ENCODE results near the gene MINDY4. TPM values are rescaled to one million over a fixed set of nuclear protein-coding genes. Genes with fewer than 3 reads are reported as not detected.
A peak's percentile ranks its signal among the peaks of the same experiment; 100 is the strongest.

MINDY4 gene
- total RNA-seq, 1 donor from 2014 or later, result 0.40 TPM

DNA sequence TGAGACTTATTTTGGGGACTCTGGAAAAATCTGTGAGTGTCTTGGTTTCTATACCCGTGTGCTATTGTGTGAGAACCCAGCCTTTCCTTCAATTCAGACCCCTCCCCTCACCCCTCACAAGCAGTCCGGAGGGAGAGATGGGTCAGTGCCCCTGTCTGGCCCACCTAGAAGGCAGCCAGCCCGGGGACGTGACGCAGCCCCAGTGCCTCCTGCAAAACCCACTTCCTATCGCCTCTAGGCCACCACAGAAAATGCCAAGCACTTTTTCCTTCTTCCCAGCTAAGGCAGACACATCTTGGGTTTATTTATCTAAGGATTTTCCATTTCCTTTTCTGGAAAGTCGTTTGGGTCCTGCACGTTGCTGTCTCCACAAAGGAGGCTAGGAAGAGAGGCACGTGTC, 128.8 kb downstream of the MINDY4 start:
- no peak for DNase-seq (ENCODE audit: low read depth in 2 of 2)

DNA sequence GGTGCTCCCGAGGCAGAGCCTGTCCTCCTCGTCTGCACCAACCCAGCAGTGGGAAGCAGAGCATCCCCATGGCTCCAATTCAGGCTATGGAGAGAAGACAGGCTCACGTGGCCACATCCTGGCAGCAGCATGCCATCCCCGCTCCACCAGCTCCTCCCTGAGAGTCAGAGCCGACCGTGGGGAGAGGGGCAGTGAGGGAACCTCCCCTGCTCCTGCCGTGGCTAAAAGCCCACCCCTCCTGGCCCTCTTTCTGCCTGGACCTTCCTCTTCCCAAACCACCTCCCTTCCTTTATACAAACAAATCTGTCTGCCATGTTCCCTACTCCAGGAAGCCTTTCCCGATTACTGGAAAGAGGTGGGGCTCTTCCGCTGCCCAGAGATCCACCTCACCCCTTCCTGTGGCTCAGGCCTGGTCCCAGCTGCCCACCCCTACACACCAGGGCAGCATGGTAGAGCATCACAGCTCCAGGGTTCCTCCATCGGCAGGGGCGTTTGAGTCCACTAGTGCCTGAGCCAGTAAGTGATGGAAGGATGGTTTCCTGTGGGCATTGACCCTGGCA, 129.7 kb downstream of the MINDY4 start:
- no peak for DNase-seq (ENCODE audit: low read depth in 2 of 2)

DNA sequence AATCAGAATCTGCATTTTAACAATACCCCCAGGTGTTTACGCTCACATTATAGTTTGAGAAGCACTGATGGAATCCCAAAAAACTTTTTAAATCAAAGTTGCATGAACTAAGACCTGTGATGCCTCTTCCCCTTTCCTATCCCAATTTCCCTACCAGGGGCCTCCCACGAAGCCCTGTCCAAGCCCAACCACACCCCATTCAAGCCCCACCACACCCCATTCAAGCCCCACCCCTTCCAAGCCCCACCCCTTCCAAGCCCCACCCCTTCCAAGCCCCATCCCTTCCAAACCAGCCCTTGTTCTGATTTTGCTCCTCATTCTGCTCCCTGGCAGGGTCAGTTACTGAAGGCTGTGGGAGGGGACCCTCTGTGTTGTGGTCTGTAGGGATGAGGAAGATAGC, 130.6 kb downstream of the MINDY4 start:
- DNase-seq (ENCODE audit: low read depth in 2 of 2), result no peak

DNA sequence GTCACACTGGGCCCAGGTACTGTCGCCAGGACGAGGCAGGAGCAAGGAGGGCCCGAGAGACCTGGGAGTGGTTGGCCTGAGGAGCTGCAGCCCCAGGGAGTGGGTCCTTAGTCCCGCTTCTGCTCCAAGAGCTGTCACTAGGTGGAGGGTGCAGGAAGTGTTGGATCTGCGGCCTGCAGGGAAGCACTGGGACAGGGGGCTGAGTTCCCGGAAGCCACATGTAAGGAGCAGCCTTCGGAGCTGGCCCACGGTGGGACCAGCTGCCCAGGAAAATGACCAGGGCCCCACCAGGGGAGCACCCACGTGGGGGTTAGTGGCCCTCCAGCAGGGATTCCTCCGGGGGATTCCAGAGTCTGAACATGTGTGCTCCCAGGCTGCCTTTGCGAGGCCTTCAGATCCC, 131.2 kb downstream of the MINDY4 start:
- DNase-seq (ENCODE audit: low read depth in 2 of 2), result no peak

DNA sequence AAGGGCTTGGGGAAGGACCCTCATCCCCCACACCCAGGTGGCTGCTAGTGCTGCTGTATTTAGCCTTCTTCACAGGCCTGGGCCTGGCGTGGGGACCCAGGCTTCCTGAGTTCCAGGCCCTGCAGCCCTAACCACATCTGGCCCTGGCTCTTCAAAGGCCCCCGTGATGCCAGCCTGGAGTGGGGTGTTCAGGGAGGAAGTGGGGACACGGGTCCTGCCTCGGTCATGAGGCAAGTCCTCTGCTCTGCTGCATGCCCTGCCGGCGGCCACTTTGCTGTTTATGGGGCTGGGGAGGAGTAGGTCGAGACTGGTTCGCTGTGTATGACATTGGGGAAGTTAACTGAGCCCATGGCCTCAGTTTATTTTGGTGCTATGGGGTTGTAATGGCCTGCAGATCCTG, 131.9 kb downstream of the MINDY4 start:
- no peak for DNase-seq (ENCODE audit: low read depth in 2 of 2)

DNA sequence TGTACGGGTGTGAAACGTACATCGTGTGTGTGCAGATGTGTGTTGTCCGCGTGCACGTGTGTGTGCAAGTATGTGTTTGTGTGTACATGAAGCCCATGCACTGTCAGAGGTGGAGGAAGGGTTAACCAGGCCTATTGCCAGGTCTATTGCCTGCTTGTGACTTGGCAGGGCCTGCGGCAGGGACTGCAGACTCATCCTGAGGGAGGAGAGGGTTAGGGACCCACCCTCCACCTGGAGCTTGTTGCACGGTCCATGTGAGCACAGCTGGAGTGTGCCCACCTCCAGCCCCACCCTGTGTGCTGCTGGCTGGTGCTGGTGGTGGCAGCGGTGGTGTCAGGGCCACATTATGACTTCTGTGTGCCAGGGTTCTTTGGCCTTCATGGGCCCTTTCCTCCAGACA, 133.3 kb downstream of the MINDY4 start:
- DNase-seq (ENCODE audit: low read depth in 2 of 2), result no peak

DNA sequence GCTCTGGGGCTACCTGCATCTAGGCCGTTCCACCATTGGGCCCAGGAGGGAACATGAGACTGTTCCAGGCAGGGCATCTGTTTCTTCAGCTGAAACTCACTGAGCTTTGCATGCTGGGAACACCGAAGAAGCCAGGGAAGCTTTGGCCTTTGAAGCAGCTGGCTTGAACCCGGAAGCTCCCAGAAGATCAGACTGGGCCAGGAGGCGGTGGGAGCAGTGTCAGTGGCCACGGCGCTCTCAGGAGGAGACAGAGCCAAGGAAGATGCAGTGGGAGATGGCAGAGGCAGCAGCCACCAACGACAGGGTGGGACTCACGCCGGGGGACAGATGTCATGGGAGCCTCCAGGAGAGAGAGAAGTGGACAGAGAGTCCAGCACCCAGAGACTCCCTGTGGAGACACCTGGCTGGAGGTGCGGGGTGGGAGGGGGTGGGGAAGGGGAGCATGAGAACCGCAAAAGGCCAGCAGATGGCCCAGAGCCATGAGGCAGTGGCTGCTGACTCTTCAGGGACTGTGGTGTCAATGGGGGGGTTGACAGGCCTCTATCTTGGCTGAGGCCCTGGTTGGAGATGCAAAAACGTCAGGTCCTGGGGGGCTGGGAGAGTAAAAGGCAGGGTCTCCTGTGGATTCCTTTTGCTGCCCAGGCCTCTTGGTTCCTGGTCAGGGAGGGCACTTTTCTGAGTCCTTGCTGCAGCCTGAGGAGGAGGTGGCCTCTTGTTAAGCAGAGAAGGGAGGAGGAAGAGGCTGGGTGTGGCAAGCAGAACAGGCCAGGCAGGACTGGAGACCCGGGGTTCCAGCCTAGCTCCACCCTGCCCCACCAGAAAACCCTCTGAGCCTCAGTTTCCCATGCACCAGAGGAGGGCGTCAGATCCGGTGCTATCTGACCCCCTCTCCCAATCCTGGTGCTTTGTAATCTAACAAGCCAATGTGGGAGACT, 134.1 kb downstream of the MINDY4 start:
- no peak for DNase-seq (ENCODE audit: low read depth in 2 of 2)

DNA sequence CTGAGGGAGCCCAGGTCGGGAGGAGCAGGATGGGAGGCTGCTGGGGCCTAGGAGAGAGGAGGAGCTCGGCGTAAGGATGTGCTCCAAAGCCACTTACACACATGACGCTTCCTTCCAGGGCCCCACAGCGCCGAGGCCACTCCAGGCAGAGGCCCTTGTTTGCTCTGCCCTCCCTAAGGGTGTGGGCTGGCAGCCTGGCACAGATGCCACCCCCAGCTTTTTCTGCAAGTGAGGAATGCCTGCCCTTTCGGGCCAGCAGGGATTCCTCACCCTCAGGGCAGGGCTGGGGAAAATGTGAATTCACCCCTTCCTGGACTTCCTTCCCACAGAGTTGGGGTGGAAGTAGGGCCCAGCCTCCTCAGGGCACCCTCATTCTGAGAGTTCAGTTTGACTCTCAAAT, 134.8 kb downstream of the MINDY4 start:
- DNase-seq (ENCODE audit: low read depth in 2 of 2), result no peak

DNA sequence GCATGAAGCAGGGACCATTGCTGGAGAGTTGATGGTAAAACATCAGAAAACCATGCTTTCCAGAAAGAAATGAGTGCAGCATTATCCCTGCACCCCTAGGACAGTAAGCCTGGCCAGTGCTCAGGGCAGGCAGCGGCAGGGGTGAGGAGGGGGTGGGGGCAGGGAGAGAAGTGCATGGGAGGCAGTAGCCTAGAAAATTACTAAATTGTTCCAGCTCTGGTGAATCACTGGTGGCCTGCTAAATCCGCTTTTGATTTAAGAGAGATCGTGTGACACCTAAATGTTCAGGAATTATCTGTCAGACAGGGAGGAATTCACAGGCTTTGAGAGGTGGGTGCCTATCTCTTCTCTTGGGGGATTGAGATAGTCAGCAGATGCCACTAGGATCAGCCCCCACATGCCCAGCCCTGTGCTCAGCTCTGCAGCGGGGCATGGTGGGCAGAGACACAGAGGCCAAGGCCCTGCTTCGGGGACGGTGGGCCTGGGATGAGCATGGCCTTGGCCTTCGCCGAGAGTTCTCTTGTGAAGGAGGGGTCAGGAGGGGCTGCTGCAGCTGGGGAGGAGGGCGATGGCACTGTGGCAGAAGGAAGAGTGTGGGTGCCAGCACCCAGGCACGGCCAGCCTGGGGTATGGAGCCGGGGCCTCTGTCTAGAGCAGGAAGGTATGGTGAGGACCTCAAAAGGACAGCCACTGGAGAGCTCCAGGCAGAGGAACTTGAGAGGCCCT, 135.5 kb downstream of the MINDY4 start:
- no peak for DNase-seq (ENCODE audit: low read depth in 2 of 2)

DNA sequence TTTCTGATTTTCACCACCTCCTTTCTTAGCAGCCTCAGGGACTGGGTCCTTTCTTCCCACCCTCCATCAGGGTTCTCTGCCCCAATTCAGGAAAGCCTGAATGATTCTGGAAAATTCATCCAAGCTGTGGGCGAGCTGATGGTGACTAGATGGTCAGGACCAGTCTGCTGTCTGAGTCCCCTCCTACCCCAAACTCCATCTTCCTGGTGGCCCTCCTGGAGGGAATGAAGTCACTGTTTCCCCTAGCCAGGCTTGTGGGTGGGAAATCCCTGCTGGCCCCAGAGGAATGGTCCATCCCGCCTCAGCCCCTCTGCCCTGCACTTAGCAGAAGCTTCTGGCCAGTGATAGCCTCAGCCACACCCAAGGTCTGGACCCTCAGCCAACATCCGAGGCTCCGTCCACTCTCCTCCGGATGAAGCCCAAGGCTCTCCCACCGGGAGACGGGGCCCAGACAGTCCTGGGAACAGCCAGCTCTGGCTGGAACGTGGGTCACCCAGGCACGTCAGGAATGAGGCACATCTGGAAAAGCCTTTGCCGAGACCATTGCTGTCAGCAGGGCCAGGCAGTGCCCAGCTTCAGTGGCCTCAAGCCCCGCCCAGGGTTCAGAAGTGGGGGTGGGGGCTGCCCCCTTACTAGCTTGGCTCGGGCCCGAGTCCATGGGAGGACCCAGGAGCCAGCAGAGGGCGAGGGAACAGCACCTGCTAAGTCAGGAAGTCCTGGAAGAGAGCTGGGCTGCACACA, 136.5 kb downstream of the MINDY4 start:
- DNase-seq (ENCODE audit: low read depth in 2 of 2), result no peak

DNA sequence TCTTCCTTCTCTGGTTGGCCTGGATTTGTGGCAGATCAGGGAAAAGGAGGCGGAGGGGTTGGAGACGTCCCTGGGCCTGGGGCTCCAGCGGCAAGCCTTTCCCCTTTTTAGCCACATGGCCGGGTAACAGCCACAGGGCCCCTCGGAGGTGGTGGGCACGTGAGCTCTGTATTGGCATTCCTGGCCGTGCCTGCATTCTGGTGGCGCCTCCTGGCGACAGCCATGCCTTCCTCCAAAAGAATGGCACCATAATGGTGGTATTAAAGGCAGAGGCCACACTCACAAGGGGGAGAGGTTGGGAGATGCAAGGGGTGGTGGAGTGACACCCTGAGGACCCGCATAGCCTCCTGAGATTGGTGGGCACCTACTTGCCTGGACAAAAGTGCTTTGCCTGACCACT, 137.5 kb downstream of the MINDY4 start:
- peak in 1 of 2 donors; percentile 35 for DNase-seq (ENCODE audit: low read depth in 2 of 2)

DNA sequence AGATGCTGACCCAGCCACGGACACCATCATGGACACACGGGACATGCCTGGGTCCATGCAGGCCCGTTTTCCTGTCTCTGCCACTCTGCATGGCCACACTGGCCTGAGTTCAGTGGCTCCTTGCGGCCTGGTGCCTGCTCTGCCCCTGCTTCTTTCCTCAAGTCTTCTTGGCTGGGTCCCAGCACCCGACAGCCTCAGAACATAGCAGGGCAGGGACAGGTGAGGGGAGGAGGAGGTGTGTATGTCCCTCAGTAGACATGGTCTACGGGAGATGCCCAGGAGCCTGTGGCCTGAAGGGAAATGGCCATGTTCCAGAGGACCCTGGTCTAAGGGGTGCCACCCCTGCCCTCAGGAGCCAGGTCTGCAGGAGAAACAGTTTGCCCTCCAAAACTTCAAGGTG, 138.2 kb downstream of the MINDY4 start:
- no peak for DNase-seq (ENCODE audit: low read depth in 2 of 2)

DNA sequence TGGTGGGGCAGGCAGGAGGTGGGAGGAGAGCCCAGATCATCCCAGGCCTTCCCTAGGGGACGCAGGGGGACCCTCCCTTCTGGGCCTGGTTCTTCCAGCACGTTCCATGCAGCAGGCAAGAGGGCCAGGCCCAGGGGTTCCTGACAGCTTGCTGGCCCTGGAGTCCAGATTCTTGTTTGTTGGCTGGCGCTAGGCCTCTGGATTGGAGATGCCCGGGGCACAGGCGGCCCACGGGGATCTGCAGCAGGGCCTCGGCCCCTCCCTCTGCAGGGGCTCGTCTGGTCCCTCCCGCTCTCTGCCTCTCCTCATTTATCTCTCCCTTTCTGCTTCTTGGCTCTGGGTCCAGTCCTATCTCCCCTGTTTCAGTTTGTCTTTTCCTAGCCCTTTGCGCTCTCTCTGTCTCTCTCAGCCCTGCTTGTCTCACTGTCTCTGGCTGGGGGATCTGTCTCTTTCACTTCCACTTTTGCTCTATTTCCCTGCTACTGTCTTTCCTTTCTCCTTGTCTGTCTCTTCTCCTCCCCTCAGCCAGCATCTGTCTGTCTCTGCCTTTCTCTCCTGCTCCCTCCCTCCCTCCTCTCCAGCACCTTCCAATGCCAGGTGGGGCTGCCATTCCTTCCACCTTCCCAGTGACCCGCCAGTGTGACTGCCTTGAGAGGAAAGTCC, 139.3 kb downstream of the MINDY4 start:
- no peak for DNase-seq (ENCODE audit: low read depth in 2 of 2)

DNA sequence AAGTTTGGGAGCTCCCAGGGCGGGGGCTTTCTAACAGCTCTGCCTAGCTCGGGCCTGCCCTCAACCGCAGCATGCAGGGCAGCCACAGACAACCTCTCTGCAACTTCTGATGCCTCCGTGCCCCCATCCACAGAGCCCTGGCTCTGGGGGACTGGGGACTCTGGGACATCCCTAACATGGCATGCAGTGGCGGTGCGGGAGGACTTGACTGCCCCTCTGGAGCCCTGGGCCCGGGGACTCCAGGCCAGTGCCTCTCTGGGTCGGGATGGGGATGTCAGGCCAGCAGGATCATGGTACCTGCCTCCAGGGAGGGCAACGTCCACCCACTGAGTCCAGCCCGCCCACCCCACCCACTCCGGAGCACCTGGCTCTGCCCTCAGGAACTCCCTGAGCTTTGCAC, 139.9 kb downstream of the MINDY4 start:
- DNase-seq (ENCODE audit: low read depth in 2 of 2), result no peak

DNA sequence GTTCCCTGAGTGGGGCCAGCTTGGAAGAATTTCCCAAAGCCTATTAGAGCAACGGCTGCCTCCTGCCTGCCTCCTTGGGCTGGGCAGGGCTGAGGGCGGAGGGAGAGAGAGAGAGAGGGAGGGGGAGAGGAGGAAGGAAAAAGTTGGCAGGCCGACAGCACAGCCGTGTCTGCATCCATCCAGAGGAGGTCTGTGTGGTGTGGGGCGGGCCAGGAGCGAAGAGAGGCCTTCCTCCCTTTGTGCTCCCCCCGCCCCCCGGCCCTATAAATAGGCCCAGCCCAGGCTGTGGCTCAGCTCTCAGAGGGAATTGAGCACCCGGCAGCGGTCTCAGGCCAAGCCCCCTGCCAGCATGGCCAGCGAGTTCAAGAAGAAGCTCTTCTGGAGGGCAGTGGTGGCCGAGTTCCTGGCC, 140.3 kb downstream of the MINDY4 start, which contains the start of gene AQP1:
Gene AQP1, plus strand, starts transcription at position 293 of the 409 bp plus-strand sequence. Its CDS starts 57 bp downstream, at position 350.
- DNase-seq (ENCODE audit: low read depth in 2 of 2), result peak in 1 of 2 donors; percentile 23

DNA sequence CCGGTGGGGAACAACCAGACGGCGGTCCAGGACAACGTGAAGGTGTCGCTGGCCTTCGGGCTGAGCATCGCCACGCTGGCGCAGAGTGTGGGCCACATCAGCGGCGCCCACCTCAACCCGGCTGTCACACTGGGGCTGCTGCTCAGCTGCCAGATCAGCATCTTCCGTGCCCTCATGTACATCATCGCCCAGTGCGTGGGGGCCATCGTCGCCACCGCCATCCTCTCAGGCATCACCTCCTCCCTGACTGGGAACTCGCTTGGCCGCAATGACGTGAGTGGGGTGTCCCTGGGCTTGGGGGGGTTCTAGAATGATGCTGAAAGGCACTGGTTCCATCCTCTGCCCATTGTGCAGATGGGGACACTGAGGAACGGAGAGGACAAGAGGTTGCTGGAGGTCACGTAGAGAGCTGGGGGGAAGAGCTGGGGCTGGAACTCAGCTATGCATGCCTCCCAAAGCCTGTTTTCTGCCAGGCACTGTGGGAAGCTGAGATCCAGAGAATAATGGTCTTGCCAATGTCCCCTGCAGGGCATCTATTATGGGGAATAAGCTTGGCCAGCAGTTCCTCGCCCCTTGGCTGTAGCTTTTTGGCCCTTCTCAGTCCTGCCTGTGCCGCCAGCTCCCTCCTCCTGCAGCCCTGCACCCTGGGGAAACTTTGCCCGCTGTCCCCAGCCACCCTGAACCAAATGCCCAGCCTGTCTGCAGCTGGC, 141.0 kb downstream of the MINDY4 start:
- DNase-seq (ENCODE audit: low read depth in 2 of 2), result no peak

DNA sequence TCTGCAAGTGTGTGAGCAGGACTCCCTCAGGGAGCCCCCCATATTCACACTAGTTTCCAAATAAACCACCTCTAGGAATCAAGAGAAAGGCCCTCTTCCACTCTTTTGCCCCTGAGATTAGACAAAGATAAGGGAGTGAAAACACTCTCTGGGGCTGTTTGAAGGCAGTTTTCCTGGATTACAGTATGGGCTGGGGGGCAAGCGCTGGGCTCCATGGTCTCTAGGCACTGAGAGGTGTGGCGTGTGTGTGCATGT, 141.4 kb downstream of the MINDY4 start:
- DNase-seq (ENCODE audit: low read depth in 2 of 2), result no peak

DNA sequence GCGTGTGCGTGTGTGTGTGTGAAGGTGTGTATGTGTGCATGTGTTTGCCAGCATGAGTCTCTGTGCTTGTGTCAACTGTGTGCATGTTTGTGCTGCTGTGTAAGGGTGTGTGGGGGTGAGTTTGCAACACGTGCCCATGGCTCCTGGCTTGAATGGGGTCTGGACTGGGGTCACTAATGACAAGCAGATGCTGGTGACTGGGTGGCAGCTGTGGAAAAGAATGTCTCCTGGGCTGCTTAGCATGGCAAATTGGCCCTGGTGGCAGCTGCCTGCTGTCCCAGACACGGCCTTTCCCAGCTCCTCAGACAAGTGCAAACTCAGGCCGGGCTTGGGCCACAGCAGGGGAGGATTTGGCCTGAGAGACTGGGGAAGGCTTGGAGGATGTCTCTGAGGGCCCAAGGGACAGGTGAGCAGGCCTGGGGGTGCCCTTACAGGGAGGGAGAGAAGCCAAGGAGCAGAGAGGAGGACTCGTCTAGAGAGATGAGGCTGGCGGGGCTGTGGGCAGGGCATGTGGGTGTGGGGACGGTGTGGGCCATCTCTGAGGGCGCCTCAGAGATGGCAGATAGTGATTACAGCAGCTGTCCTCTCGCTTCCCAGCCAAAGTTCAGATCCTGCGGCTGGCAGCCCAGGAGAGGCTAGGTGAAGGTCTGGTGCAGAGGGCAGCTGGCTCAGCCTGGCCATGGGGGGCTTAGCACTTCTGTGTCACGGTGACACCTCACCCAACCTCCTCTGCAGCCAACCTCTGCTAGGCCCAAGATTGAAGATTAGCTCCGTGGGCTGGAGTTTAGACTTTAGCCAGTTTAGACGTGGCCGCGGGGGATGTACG, 142.0 kb downstream of the MINDY4 start:
- no peak for DNase-seq (ENCODE audit: low read depth in 2 of 2)

DNA sequence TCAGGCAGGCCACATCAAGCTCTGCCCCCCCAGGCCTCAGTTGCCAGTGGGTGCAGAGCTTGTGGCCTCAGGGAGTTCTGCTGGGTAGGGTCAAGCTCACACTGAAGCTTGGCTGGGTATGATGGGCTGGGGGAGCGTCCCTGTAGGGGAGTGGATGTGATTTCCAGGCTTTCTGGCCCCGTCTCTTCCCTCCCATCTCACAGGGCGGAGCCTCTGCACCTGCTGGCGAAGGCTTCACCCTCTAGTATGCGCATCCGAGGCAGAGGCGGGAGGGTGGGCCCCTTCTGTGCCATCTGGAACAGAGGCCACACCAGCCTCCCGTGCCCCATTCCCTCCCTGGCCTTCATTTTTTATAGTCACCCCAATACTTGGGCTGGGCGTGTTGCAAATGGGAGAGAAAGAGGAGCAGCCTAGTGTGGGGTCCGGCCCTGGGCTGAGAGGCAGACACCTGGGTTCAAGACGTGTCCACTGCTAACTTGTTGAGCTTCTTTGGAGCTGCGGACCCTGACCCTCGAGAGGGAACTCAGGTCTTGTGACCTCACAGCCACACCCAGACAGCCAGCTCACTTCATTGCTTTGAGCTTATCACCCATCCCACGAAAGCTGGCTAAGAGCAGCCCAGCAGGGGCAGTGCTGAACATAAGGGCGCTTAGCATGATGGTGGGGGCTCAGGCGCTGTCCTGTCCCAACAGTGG, 142.8 kb downstream of the MINDY4 start:
- DNase-seq (ENCODE audit: low read depth in 2 of 2), result no peak

Measured in lung microvascular endothelial cell (primary cell).